Stomach smooth muscle (tissue), 2 donors: ENCODE results near the gene GNA12.
"Not testable (repeated sequence)": the region's sequence is repeated elsewhere in the genome, so short reads cannot be mapped to it uniquely, and the experiment has no call there.

Experiments
- H3K27ac ChIP-seq: one replicate; pipeline ENCODE4 v1.7.0; 2013; ENCODE audit warnings: mild to moderate bottlenecking, low read length, inconsistent platforms
- H3K27me3 ChIP-seq, 2 donors: one replicate each; pipeline ENCODE4 v1.7.0; 2013; ENCODE audit warnings: low read length in 2 of 2; ENCODE audit not compliant: insufficient read depth in 2 of 2, control insufficient read depth in 1 of 2
- H3K36me3 ChIP-seq, 2 donors: one replicate each; pipeline ENCODE4 v1.7.0; 2013; ENCODE audit warnings: low read length in 2 of 2; ENCODE audit not compliant: control insufficient read depth in 2 of 2, insufficient read depth in 2 of 2
- H3K4me1 ChIP-seq: one replicate; pipeline ENCODE4 v1.7.0; 2013; ENCODE audit warnings: low read length; ENCODE audit not compliant: control insufficient read depth, insufficient read depth
- H3K4me3 ChIP-seq, 2 donors: one replicate each; pipeline ENCODE4 v1.7.0; 2013; ENCODE audit warnings: low read length in 2 of 2
- H3K9ac ChIP-seq, 2 donors: one replicate each; pipeline ENCODE4 v1.7.0; 2013; ENCODE audit warnings: low read length in 2 of 2, mild to moderate bottlenecking in 1 of 2
- H3K9me3 ChIP-seq, 2 donors: one replicate each; pipeline ENCODE4 v1.7.0; 2013; ENCODE audit warnings: low read length in 2 of 2; ENCODE audit not compliant: control insufficient read depth in 2 of 2
- donor health status: healthy.
- donor health status: Pancreatic carcinoma.

The GNA12 gene

GRCh38 chr7:2732388-2732787 lies 111.7 kb downstream of the GNA12 start:
- Histone ChIP-seq H3K27ac (no peak overlapping the region), H3K9me3 (no peaks in the 10 kb centered on the region), H3K9ac (no peak overlapping the region), H3K36me3 (peaks cover 3 to 5% of the 10 kb centered on the region in 2 donors), H3K4me3 (no peak overlapping the region), H3K27me3 (no peaks in the 10 kb centered on the region), H3K4me1 (peaks cover 37% of the 10 kb centered on the region)

GRCh38 chr7:2730846-2731770 lies 113.0 kb downstream of the GNA12 start:
- H3K27ac ChIP-seq = peak overlapping the region; percentile 87
- H3K27me3 ChIP-seq = no peaks in the 10 kb centered on the region
- H3K9ac ChIP-seq = no peak overlapping the region
- H3K4me3 ChIP-seq = no peak overlapping the region
- peaks cover 37% of the 10 kb centered on the region for H3K4me1 ChIP-seq
- peaks cover 3 to 7% of the 10 kb centered on the region in 2 donors for H3K36me3 ChIP-seq
- no peaks in the 10 kb centered on the region for H3K9me3 ChIP-seq

GRCh38 chr7:2729893-2730716 lies 114.0 kb downstream of the GNA12 start:
- Histone ChIP-seq H3K27ac (peak overlapping the region; percentile 87), H3K27me3 (no peaks in the 10 kb centered on the region), H3K4me1 (peaks cover 33% of the 10 kb centered on the region), H3K9me3 (no peaks in the 10 kb centered on the region), H3K4me3 (peak overlapping the region; percentile 54 to 69), H3K9ac (peak overlapping the region; percentile 75 to 82), H3K36me3 (peaks cover 5 to 10% of the 10 kb centered on the region in 2 donors)

DNA sequence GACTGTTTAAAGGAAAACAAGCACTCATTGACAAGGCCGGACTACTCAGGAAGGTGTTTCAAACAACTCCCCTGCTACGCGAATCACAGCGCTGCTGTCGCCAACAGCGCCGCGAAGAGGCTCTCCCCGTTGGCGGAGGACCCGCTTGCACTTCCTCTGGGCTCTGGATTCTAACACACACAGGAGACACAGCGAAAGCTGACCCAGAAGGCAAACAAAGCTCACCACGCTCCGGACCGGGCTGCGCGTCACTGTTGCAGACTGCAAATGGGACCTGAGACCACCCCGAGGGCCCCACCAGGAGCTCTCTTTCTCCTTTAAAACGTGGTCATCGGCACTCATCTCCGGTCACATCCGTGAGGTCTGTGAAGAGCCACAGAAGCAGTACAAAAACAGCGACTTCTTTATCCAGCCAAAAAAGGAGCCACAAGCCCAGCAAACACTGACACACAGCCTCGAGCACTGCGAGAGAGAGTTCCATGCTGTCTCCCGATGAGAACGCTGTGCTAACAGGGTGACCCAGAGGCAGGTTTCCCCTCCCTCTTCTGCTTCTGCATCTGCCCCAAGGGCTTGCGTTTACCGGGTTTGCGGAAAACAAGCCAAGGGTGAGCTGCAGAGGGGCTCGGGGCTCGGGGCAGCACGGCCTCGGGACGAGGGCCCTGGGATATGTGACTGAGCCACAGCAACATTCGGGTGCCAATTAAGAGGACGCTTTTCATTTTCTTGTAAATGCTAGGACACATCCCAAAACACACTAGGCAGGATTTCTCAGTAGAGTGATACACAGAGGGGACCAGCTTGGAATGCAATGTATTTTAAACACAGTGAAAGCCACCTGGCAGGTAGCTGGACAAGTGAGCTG lies 114.8 kb downstream of the GNA12 start:
- H3K4me1 ChIP-seq = peaks cover 27% of the 10 kb centered on the region
- H3K36me3 ChIP-seq = peaks cover 9 to 10% of the 10 kb centered on the region in 2 donors
- H3K27me3 ChIP-seq = no peaks in the 10 kb centered on the region
- peak overlapping the region; percentile 54 to 69 for H3K4me3 ChIP-seq
- H3K9me3 ChIP-seq = no peaks in the 10 kb centered on the region
- peak overlapping the region; percentile 87 for H3K27ac ChIP-seq
- H3K9ac ChIP-seq = peak overlapping the region; percentile 75 to 82

- Histone ChIP-seq H3K4me3 (peak overlapping the region; percentile 54 to 69), H3K4me1 (peaks cover 23% of the 10 kb centered on the region), H3K27me3 (no peaks in the 10 kb centered on the region), H3K9me3 (no peaks in the 10 kb centered on the region), H3K27ac (peak overlapping the region; percentile 87), H3K36me3 (peaks cover 9 to 10% of the 10 kb centered on the region in 2 donors), H3K9ac (peak overlapping the region; percentile 75 to 82)
These were observed 115.6 kb downstream of the GNA12 start for GRCh38 chr7:2728316-2729030.

- H3K9me3 ChIP-seq, H3K27ac ChIP-seq, H3K9ac ChIP-seq, H3K27me3 ChIP-seq, H3K4me3 ChIP-seq: not testable (repeated sequence)
- H3K36me3 ChIP-seq = peaks cover 9 to 16% of the 10 kb centered on the region in 2 donors
- peaks cover 25% of the 10 kb centered on the region for H3K4me1 ChIP-seq
These were observed 116.9 kb downstream of the GNA12 start for GRCh38 chr7:2727206-2727605.

DNA sequence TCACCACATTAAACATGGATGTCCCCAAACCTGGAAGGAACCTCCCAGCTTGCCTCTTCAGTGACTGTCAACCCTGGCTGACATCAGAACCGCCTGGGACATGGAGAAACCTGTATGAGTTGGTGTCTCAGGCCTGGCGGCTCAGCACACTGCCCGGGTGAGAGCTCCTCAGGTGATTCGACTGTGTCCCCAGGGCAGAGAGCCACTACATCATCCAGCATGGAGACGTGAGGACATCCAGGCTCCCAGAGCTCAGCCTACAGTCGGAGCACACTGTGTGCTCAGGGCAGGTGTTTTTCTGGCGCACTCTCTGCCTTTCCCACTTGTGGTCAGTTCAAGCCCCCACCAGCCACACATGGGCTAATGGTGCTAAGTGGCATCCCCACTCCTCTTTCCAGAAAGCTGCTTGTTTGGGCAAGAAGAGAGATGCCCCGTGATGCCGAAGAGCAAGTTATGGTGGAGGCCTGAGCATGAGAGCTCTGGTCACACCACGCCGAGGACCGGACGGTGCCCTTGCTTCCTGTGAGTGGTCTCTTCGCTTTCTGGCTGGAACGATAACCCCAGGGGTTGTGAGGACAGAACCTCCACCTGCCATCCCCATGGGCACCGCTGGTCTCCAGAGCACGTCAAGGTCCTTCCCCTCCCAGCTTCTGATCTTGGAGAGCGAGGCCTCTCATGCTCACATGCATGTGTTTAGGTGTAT lies 117.6 kb downstream of the GNA12 start:
- Histone ChIP-seq H3K36me3 (peaks cover 9 to 16% of the 10 kb centered on the region in 2 donors), H3K4me1 (peaks cover 25% of the 10 kb centered on the region), H3K4me3 (no peak overlapping the region), H3K9me3 (no peaks in the 10 kb centered on the region), H3K27me3 (no peaks in the 10 kb centered on the region), H3K9ac (no peak overlapping the region), H3K27ac (no peak overlapping the region)

GRCh38 chr7:2725178-2726105 lies 118.7 kb downstream of the GNA12 start:
- Histone ChIP-seq H3K36me3 (peaks cover 9 to 17% of the 10 kb centered on the region in 2 donors), H3K4me1 (peaks cover 21% of the 10 kb centered on the region), H3K4me3 (no peak overlapping the region), H3K27me3 (no peaks in the 10 kb centered on the region), H3K9ac (no peak overlapping the region), H3K9me3 (no peaks in the 10 kb centered on the region), H3K27ac (no peak overlapping the region)
